ENCODE measurements around the gene RBM18.

- TF ChIP-seq EZH2 (IDR thresholded peaks at IDR 0.05; ENCODE audit: borderline replicate concordance, low read depth, low read length, poor library complexity, severe bottlenecking), result no peak
- TF ChIP-seq CTCF (conservative IDR thresholded peaks at IDR 0.05; ENCODE audit: low read depth, low read length), result no peak
Measured at GRCh38 chr9:122244349-122244748, 20.3 kb downstream of the RBM18 start.
